HepG2 (cell line): ENCODE measurements around the gene IFT122. TPM values are rescaled to one million over a fixed set of nuclear protein-coding genes. Genes with fewer than 3 reads are reported as not detected.

Source experiments
- ATAC-seq: fragments of 200-7000 bp; cut with Tn5 transposase; 3 replicates; pipeline ENCODE4 v1.9.1; 2020; ENCODE audit warnings: mild to moderate bottlenecking, moderate library complexity
- BruUV-seq: library from RNA; stranded (reverse); fragments of 400-500 nt; replicated peaks from 2 replicates; lab custom pipeline; 2021; lab: Mats Ljungman, UMichigan
- CTCF ChIA-PET: fragments of 300-600 bp; formaldehyde crosslinking; extraction: SDS; loops from one replicate; lab custom pipeline; 2021; ENCODE audit warnings: low total read pairs, inconsistent platforms, low intra/inter-chr PET ratio; lab: Yijun Ruan, JAX
- POLR2A ChIA-PET: fragments of 350-600 bp; sonication (Branson Sonifier 250); formaldehyde crosslinking; loops from one replicate; lab custom pipeline; 2020; ENCODE audit warnings: antibody characterized with exemption, inconsistent platforms; lab: Yijun Ruan, JAX
- DNase-seq: peaks from one replicate; pipeline ENCODE4 v3.0.0-alpha.2; 2015; ENCODE audit warnings: low spot score
- FAIRE-seq: peaks from 3 replicates; lab custom pipeline; 2011; peaks lifted over from hg19 to GRCh38; lab: Jason Lieb, UNC
- H2AFZ ChIP-seq: one replicate; pipeline ENCODE4 v1.6.1; 2011; ENCODE audit warnings: low read length, inconsistent platforms
- H3K27ac ChIP-seq: fragments of 300-600 bp; 3 replicates; pipeline ENCODE4 v1.8.0; 2011; ENCODE audit warnings: mixed run types, mild to moderate bottlenecking, mixed read lengths, low read length, inconsistent platforms; ENCODE audit not compliant: insufficient read depth; ENCODE audit errors: extremely low read length
- H3K27me3 ChIP-seq, 2 experiments: fragments of 200-600 bp in 1 of 2; 2 replicates in 1 of 2; 3 replicates in 1 of 2; pipeline versions ENCODE4 v1.6.0 to v1.8.0; 2011; ENCODE audit warnings: low read length in 2 of 2, mild to moderate bottlenecking in 2 of 2, moderate library complexity in 2 of 2, inconsistent platforms in 1 of 2; ENCODE audit not compliant: insufficient read depth in 2 of 2, control insufficient read depth in 1 of 2
- H3K36me3 ChIP-seq, 2 experiments: fragments of 200-600 bp in 1 of 2; replicated peaks in 1 of 2; 2 replicates in 1 of 2; 3 replicates in 1 of 2; pipeline versions ENCODE4 v1.5.1 to v1.8.0; 2011; ENCODE audit warnings: low read length in 2 of 2, inconsistent platforms in 1 of 2; ENCODE audit not compliant: insufficient read depth in 2 of 2, control insufficient read depth in 1 of 2
- H3K4me1 ChIP-seq: 2 replicates; pipeline ENCODE4 v1.5.1; 2012; ENCODE audit warnings: low read length, inconsistent platforms; ENCODE audit not compliant: insufficient read depth
- H3K4me2 ChIP-seq: 2 replicates; pipeline ENCODE4 v1.6.0; 2011; ENCODE audit warnings: low read depth, low read length, inconsistent platforms
- H3K4me3 ChIP-seq, 3 experiments: fragments of 200-600 bp in 1 of 3; sonication (generic), shearing (Covaris generic) in 1 of 3; replicated peaks in 1 of 3; 2 replicates each; pipeline ENCODE4 v1.5.1; 2011 to 2016; ENCODE audit warnings: low read length in 3 of 3, inconsistent platforms in 2 of 3, low read depth in 2 of 3, mild to moderate bottlenecking in 2 of 3, control low read depth in 1 of 3, mixed read lengths in 1 of 3; ENCODE audit not compliant: insufficient read depth in 1 of 3
- H3K79me2 ChIP-seq: one replicate; pipeline ENCODE4 v1.6.1; 2011; ENCODE audit warnings: low read length, inconsistent platforms; ENCODE audit not compliant: insufficient read depth
- H3K9ac ChIP-seq: 2 replicates; pipeline ENCODE4 v1.6.0; 2011; ENCODE audit warnings: mild to moderate bottlenecking, low read depth, low read length, inconsistent platforms; ENCODE audit not compliant: insufficient read depth
- H3K9me3 ChIP-seq: 2 replicates; pipeline ENCODE4 v1.5.1; 2012; ENCODE audit warnings: mild to moderate bottlenecking, low read length
- H4K20me1 ChIP-seq: 2 replicates; pipeline ENCODE4 v1.6.0; 2011; ENCODE audit warnings: inconsistent platforms, mild to moderate bottlenecking, low read length, moderate library complexity; ENCODE audit not compliant: insufficient read depth
- BCL6 ChIP-seq: IDR thresholded peaks from 2 replicates; pipeline ENCODE4 v1.6.1; 2016; ENCODE audit warnings: missing genetic modification reagents, missing compliant biosample characterization
- LRRFIP1 ChIP-seq: sonication (generic); formaldehyde crosslinking; conservative IDR thresholded peaks from 2 replicates; pipeline ENCODE4 v1.4.0; 2020; ENCODE audit warnings: missing genetic modification reagents
- NFE2 ChIP-seq: sonication (generic); formaldehyde crosslinking; IDR thresholded peaks from 2 replicates; pipeline ENCODE4 v1.4.0; 2020; ENCODE audit warnings: missing genetic modification reagents
- RARA ChIP-seq: IDR thresholded peaks from 2 replicates; pipeline ENCODE4 v1.6.1; 2016; ENCODE audit warnings: missing genetic modification reagents, missing compliant biosample characterization
- TOPORS ChIP-seq: sonication (generic); formaldehyde crosslinking; IDR thresholded peaks from 2 replicates; pipeline ENCODE4 v1.8.0; 2023; ENCODE audit warnings: mild to moderate bottlenecking, missing genetic modification reagents
- ZNF138 ChIP-seq: sonication (generic); formaldehyde crosslinking; IDR thresholded peaks from 2 replicates; pipeline ENCODE4 v1.5.0; 2020; ENCODE audit warnings: mild to moderate bottlenecking, low read depth, missing genetic modification reagents
- ZNF598 ChIP-seq: sonication (generic); formaldehyde crosslinking; IDR thresholded peaks from 2 replicates; pipeline ENCODE4 v1.5.1; 2020; ENCODE audit warnings: mild to moderate bottlenecking, missing genetic modification reagents, borderline replicate concordance
- ZNF878 ChIP-seq: sonication (generic); formaldehyde crosslinking; IDR thresholded peaks from 2 replicates; pipeline ENCODE4 v1.8.1; 2023; ENCODE audit warnings: mild to moderate bottlenecking, missing genetic modification reagents, moderate library complexity
- WGBS: methylation state at CpG from one replicate; pipeline ENCODE4 v1.1.6; 2017; ENCODE audit warnings: low lambda C conversion rate; 5-methylcytosine and 5-hydroxymethylcytosine counted together
- in situ Hi-C: cut with HindIII; loops from 2 replicates; pipeline ENCODE4 v1.10.0; 2017; ENCODE audit warnings: low pct_unique_long_range_greater_than_20kb; ENCODE audit not compliant: extremely low pct_ligation_motif_present
- intact Hi-C: fragments of 100-400 bp; cut with micrococcal nuclease; formaldehyde crosslinking; loops from one replicate; pipeline ENCODE4 v1.10.0; 2022; ENCODE audit not compliant: unreplicated experiment
- polyA plus RNA-seq, 8 experiments: library from polyadenylated mRNA; depleted of rRNA in 3 of 8; stranded (reverse) in 7 of 8; unstranded in 1 of 8; fragments of >200 nt; fragmentation: Illumina TruSeq in 4 of 8; extraction: Trizol in 4 of 8; gene quantifications; 2 replicates each; pipeline versions ENCODE4 v1.2.1 to v1.2.3, GENCODE V29; 2011 to 2016; ENCODE audit warnings: low read depth in 4 of 8, missing spikeins in 1 of 8, mixed read lengths in 1 of 8; ENCODE audit not compliant: insufficient read depth in 1 of 8
- total RNA-seq, 5 experiments: library from RNA; depleted of rRNA; stranded (reverse); fragments of >200 nt; fragmentation: Illumina TruSeq; extraction: Trizol; gene quantifications; 2 replicates each; pipeline ENCODE4 v1.2.3, GENCODE V29; 2016; ENCODE audit warnings: low read depth in 1 of 5
- TF ChIP-seq, protein P1 (sequence below): sonication (generic); formaldehyde crosslinking; IDR thresholded peaks from 2 replicates; pipeline ENCODE4 v1.5.0; 2020; ENCODE audit warnings: mild to moderate bottlenecking, low read depth, missing genetic modification reagents, borderline replicate concordance
- TF ChIP-seq, protein P2 (sequence below): sonication (generic); formaldehyde crosslinking; IDR thresholded peaks from 2 replicates; pipeline ENCODE4 v1.5.1; 2020; ENCODE audit warnings: mild to moderate bottlenecking, missing genetic modification reagents, moderate library complexity

The IFT122 gene
- total and polyA plus RNA-seq, 2 of the 13 experiments (the other 11 are each of a cell fraction or from before 2014, with no cell fraction given) = 10.1 to 10.3 TPM

GRCh38 chr3:129539206-129539605 lies 99.2 kb downstream of the IFT122 start:
- H3K4me2 ChIP-seq = peak overlapping the region; percentile 40; the same call in 1 of the 2 replicates
- H3K4me1 ChIP-seq = peaks cover 65% of the 10 kb centered on the region
- DNase-seq (no peak), ATAC-seq (no peak), FAIRE-seq (no peak)
- 0 out of 2 replicates have a peak, but pooled peaks have one; percentile 4 for TF ChIP-seq BCL6
- TF ChIP-seq TOPORS = no peak
- in situ Hi-C loops (no loop called here), intact Hi-C loops (no loop called here)
- H4K20me1 ChIP-seq = no peaks in the 10 kb centered on the region
- no peak overlapping the region for H3K4me3 ChIP-seq
- 42% methylated on average over 8 of the region's 8 CpGs for WGBS
- H3K36me3 ChIP-seq = no peaks in the 10 kb centered on the region
- POLR2A ChIA-PET = interaction anchor here (1.5 kb wide), 1 partner anchor 13 kb away, joined by 3 read pairs; no protein-coding TSS in a partner anchor
- H3K79me2 ChIP-seq = no peaks in the 10 kb centered on the region
- H3K27ac ChIP-seq = peak overlapping the region; percentile 43
- H2AFZ ChIP-seq = no peak overlapping the region
- H3K9ac ChIP-seq = no peak overlapping the region
- CTCF ChIA-PET = no interaction called here
- BruUV-seq = no TSS peak
- H3K27me3 ChIP-seq = peaks cover 0 to 4% of the 10 kb centered on the region in 2 experiments; a peak in 1 of 5 replicates
- no peaks in the 10 kb centered on the region for H3K9me3 ChIP-seq

DNA sequence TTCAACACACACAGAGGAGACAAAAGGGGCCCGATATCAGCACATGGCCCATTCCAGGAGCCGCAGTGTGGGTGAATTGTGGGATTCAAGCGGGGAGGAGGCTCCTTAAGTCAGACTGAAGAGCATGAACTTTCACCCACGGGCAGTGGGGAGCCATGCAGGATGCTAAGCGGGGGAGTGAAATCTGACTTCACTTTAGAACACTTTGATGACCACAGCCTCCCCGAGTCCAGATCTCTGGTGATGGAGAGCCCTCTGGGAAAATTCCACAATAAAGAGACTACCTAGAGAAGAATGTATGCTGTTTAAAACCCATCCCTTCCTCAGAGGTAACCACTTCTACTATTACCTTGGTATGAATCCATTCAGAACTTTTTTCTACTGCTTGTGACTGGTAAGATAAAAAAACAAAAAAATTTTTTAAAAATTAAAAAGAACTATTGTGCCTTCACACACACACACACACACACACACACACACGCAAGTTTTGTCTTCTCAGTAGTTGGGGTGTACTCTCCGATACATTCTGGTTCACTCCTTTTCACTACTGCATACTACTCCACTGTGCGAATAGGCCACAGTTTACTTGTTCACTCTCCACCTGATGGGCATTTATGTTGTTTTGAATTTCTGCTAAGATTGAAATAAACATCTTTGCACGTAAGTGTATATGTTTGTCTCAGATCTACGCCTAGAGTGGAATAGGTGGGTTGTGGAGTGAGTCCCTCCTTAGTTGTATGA lies 100.9 kb downstream of the IFT122 start:
- no peak for FAIRE-seq
- WGBS = 64% methylated on average over 11 of the region's 11 CpGs
- Histone ChIP-seq H3K4me3 (no peak overlapping the region), H2AFZ (no peak overlapping the region), H3K4me2 (no peak overlapping the region), H3K9ac (no peak overlapping the region), H3K4me1 (peaks cover 48% of the 10 kb centered on the region), H3K9me3 (no peaks in the 10 kb centered on the region), H4K20me1 (no peaks in the 10 kb centered on the region), H3K27me3 (peaks cover 0 to 8% of the 10 kb centered on the region in 2 experiments; a peak in 1 of 5 replicates), H3K36me3 (no peaks in the 10 kb centered on the region), H3K27ac (no peak overlapping the region), H3K79me2 (no peaks in the 10 kb centered on the region)
- DNase-seq = no peak
- CTCF ChIA-PET = no interaction called here
- POLR2A ChIA-PET = no interaction called here
- in situ Hi-C loops (no loop called here), intact Hi-C loops (no loop called here)
- BruUV-seq = no TSS peak
- ATAC-seq = no peak
- no peak for TF ChIP-seq ZNF598 (CRISPR knock-in tag)
- no peak for TF ChIP-seq NFE2 (CRISPR knock-in tag)
- TF ChIP-seq, protein P1, sequence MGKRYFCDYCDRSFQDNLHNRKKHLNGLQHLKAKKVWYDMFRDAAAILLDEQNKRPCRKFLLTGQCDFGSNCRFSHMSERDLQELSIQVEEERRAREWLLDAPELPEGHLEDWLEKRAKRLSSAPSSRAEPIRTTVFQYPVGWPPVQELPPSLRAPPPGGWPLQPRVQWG = no peak
- TF ChIP-seq RARA (CRISPR knock-in tag) = no peak
- TF ChIP-seq ZNF138 (CRISPR knock-in tag) = no peak
- no peak for TF ChIP-seq ZNF878 (CRISPR knock-in tag)
- no peak for TF ChIP-seq LRRFIP1 (CRISPR knock-in tag)
- TF ChIP-seq, protein P2, sequence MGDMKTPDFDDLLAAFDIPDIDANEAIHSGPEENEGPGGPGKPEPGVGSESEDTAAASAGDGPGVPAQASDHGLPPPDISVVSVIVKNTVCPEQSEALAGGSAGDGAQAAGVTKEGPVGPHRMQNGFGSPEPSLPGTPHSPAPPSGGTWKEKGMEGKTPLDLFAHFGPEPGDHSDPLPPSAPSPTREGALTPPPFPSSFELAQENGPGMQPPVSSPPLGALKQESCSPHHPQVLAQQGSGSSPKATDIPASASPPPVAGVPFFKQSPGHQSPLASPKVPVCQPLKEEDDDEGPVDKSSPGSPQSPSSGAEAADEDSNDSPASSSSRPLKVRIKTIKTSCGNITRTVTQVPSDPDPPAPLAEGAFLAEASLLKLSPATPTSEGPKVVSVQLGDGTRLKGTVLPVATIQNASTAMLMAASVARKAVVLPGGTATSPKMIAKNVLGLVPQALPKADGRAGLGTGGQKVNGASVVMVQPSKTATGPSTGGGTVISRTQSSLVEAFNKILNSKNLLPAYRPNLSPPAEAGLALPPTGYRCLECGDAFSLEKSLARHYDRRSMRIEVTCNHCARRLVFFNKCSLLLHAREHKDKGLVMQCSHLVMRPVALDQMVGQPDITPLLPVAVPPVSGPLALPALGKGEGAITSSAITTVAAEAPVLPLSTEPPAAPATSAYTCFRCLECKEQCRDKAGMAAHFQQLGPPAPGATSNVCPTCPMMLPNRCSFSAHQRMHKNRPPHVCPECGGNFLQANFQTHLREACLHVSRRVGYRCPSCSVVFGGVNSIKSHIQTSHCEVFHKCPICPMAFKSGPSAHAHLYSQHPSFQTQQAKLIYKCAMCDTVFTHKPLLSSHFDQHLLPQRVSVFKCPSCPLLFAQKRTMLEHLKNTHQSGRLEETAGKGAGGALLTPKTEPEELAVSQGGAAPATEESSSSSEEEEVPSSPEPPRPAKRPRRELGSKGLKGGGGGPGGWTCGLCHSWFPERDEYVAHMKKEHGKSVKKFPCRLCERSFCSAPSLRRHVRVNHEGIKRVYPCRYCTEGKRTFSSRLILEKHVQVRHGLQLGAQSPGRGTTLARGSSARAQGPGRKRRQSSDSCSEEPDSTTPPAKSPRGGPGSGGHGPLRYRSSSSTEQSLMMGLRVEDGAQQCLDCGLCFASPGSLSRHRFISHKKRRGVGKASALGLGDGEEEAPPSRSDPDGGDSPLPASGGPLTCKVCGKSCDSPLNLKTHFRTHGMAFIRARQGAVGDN (CRISPR knock-in tag) = no peak
